VCaP (cell line): ENCODE results near the gene PROSER3.

ENCODE experiments used
- H3K27ac ChIP-seq: fragments of 450-650 bp; 2 replicates; pipeline ENCODE4 v1.5.1; 2017
- TF ChIP-seq, protein P1 (sequence below): fragments of 450-650 bp; conservative IDR thresholded peaks from 2 replicates; pipeline ENCODE4 v1.5.1; 2017; ENCODE audit warnings: mild to moderate bottlenecking, moderate library complexity

PROSER3 gene

DNA sequence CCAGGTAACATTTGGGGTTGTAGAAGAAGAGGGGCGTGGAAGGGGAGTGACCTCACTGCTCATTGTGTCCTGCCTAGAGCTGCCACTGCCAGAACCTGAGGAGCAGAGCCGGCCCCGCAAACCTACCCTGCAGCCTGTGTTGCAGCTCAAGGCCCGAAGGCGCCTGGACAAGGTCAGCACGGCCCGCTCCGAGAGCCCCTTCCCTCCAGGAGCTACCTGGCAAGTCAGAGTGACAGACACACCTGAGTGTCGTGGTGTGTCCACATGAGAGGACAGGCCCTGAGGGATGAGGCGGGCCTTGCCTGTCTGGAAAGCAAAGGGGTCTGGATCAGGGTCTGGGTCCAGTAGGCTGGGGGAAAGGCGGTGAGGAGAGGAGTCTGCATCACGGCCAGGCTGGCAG, 33.4 kb upstream of the PROSER3 start:
- no peak overlapping the region for H3K27ac ChIP-seq
- TF ChIP-seq, protein P1, sequence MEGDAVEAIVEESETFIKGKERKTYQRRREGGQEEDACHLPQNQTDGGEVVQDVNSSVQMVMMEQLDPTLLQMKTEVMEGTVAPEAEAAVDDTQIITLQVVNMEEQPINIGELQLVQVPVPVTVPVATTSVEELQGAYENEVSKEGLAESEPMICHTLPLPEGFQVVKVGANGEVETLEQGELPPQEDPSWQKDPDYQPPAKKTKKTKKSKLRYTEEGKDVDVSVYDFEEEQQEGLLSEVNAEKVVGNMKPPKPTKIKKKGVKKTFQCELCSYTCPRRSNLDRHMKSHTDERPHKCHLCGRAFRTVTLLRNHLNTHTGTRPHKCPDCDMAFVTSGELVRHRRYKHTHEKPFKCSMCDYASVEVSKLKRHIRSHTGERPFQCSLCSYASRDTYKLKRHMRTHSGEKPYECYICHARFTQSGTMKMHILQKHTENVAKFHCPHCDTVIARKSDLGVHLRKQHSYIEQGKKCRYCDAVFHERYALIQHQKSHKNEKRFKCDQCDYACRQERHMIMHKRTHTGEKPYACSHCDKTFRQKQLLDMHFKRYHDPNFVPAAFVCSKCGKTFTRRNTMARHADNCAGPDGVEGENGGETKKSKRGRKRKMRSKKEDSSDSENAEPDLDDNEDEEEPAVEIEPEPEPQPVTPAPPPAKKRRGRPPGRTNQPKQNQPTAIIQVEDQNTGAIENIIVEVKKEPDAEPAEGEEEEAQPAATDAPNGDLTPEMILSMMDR, result no peak

DNA sequence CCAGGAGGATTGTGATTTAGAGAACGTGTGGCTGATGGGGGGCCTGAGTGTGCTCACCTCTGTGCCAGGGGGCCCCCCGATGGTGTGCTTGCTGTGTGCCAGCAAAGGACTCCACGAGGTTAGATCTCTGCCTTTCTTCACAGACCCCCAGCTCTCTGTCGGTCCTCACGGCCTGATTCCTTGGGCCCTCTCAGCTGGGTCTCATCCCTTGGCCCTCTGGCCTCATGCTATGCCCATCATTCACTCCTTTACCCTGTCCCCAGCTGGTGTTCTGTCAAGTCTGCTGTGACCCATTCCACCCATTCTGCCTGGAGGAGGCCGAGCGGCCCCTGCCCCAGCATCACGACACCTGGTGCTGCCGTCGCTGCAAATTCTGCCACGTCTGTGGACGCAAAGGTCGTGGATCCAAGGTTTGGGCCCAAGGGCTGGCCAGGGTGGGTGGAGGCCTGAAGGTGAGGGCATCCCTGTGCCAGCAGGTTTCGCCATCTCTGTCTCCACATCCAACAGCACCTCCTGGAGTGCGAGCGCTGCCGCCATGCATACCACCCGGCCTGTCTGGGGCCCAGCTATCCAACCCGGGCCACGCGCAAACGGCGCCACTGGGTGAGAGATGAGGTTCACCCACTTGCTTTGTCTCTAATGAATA, 32.6 kb upstream of the PROSER3 start:
- H3K27ac ChIP-seq, result no peak overlapping the region
- TF ChIP-seq, protein P1, result no peak

DNA sequence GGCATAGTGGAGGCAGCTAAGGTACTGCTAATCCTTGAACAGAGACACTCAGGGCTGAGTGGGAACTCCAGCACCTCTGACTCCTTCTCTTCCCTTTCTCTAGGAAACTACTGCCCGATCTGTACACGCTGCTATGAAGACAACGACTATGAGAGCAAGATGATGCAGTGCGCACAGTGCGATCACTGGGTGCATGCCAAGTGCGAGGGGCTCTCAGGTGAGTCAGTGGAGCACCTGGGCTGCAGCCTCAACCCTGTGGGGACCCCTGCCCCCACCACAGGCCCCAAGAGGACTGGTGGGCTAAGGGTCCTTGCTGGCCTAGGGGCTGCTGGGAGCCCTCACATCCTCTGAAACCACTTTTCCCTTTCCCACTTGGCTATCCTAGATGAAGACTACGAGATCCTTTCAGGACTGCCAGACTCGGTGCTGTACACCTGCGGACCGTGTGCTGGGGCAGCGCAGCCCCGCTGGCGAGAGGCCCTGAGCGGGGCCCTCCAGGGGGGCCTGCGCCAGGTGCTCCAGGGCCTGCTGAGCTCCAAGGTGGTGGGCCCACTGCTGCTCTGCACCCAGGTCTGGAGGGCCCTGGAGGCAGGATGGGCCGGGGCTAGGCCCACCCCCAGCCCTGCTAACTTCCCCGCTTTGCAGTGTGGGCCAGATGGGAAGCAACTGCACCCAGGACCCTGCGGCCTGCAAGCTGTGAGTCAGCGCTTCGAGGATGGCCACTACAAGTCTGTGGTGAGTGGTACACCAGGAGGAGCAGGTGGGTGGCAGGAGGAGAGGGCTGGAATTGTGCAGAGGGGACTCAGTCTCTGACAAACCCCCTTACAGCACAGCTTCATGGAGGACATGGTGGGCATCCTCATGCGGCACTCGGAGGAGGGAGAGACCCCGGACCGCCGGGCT, 30.7 kb upstream of the PROSER3 start:
- TF ChIP-seq, protein P1, result no peak
- H3K27ac ChIP-seq, result no peak overlapping the region

DNA sequence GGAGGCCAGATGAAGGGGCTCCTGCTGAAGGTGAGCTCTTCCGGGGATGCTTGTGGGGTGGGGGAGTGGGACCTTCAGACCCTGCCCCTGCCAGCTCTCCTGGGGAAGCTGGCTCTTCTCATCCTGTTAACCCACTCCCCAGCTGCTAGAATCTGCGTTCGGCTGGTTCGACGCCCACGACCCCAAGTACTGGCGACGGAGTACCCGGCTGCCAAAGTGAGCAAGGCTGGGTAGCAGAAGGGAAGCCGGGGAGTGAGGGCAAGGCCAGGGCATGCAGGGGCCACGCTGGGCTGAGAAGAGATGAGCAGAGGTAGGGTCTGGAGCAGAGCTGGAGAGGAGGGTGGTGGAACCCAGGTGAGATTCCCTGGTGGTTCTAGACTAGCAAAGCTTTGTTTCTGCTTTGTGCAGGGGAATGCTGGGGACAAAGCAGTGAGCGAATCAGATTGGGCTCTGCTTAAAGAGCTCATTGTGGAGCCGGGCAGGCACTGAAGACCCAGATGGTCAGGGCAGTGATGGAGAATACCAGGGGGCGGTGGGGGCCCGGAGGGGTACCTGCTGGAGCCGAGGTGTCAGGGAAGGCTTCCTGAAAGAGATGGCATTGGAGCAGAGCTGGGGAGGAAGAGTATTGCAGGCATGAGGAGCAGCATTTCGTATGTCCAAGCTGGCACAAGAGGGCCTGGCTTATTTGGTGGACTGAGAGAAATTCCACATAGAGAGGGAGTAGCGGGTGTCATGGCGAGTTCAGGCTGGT, 29.8 kb upstream of the PROSER3 start:
- H3K27ac ChIP-seq, result no peak overlapping the region
- TF ChIP-seq, protein P1, result no peak

DNA sequence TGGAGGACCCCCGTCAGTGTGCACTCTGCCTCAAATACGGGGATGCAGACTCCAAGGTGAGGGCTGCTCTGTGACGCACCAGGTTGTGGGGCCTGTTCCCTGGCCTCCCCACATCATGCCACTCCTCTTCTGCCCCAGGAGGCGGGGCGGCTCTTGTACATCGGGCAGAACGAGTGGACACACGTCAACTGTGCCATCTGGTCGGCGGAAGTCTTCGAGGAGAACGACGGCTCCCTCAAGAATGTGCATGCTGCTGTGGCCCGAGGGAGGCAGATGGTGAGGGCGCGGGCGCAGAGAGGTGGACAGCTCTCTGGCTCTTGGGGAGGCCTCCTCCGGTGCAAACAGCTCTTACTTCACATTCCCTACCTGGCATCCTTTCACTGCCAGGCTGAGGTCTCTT, 29.0 kb upstream of the PROSER3 start:
- TF ChIP-seq, protein P1, result no peak

DNA sequence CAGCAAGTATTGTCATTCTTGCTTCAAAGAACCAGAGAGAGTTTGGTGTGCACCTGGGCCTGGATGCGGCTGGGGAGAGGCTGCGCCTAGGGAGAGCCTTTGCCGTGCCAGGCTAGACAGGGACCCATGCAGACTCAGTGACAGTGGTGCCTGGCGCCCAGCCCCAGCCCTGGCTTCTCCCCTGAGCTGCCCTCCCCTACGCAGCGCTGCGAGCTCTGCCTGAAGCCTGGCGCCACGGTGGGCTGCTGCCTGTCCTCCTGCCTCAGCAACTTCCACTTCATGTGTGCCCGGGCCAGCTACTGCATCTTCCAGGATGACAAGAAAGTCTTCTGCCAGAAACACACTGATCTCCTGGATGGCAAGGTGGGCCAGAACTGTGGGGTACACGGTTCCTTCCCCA, 28.2 kb upstream of the PROSER3 start:
- H3K27ac ChIP-seq, result no peak overlapping the region
- TF ChIP-seq, protein P1, result no peak

More for the DNA sequence above, 29.0 kb upstream of the PROSER3 start:
- no peak overlapping the region for H3K27ac ChIP-seq

DNA sequence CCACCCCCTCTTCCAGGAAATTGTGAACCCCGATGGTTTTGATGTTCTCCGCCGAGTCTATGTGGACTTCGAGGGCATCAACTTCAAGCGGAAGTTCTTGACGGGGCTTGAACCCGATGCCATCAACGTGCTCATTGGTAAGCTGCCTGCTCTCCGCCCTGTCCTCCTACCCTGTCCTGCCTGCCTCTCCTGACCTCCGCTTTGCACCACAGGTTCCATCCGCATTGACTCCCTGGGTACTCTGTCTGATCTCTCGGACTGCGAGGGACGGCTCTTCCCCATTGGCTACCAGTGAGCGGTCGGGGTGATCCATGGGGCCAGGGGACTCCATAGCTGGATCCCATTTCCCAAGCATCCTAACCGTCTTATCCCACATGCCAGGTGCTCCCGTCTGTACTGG, 27.6 kb upstream of the PROSER3 start:
- no peak overlapping the region for H3K27ac ChIP-seq
- TF ChIP-seq, protein P1, result no peak
